Prostate gland (tissue), 2 donors: ENCODE results near the gene PPP1R12B.
"Not testable (repeated sequence)": the region's sequence is repeated elsewhere in the genome, so short reads cannot be mapped to it uniquely, and the experiment has no call there.

Source experiments
- CTCF ChIP-seq, 4 experiments: fragments of 200-600 bp in 2 of 4; fragments of 450-650 bp in 2 of 4; sonication (generic) in 2 of 4; IDR thresholded peaks; 1 replicate in 3 of 4; 2 replicates in 1 of 4; pipeline ENCODE4 v1.5.1; 2016 to 2019; ENCODE audit warnings: antibody characterized with exemption in 4 of 4, mild to moderate bottlenecking in 2 of 4, moderate library complexity in 2 of 4
- POLR2A ChIP-seq: fragments of 450-650 bp; IDR thresholded peaks from one replicate; pipeline ENCODE4 v1.6.1; 2016; ENCODE audit warnings: antibody characterized with exemption, mild to moderate bottlenecking

- TF ChIP-seq CTCF (IDR thresholded peaks at IDR 0.05); POLR2A: not testable (repeated sequence)
These were observed 171.8 kb downstream of the PPP1R12B start for GRCh38 chr1:202520129-202520856.
